Right lobe of liver (tissue), 4 donors: ENCODE results near the gene RSPH6A.

Experiments used
- POLR2A ChIP-seq: fragments of 450-650 bp; IDR thresholded peaks from one replicate; pipeline ENCODE4 v1.6.1; 2017; ENCODE audit warnings: antibody characterized with exemption, mild to moderate bottlenecking
- TF ChIP-seq, protein P1 (sequence below), 4 donors: fragments of 200-600 bp in 3 of 4; fragments of 450-650 bp in 1 of 4; IDR thresholded peaks; one replicate each; pipeline versions ENCODE4 v1.5.1 to v1.8.0; 2016 to 2022; ENCODE audit warnings: antibody characterized with exemption in 4 of 4, mild to moderate bottlenecking in 2 of 4
- donor health status: DM: no; HTN: no; CAD: no.
- donor health status: DM: no; HTN: no; CAD: no.
- donor health status: DM: no; HTN: yes; CAD: no.

DNA sequence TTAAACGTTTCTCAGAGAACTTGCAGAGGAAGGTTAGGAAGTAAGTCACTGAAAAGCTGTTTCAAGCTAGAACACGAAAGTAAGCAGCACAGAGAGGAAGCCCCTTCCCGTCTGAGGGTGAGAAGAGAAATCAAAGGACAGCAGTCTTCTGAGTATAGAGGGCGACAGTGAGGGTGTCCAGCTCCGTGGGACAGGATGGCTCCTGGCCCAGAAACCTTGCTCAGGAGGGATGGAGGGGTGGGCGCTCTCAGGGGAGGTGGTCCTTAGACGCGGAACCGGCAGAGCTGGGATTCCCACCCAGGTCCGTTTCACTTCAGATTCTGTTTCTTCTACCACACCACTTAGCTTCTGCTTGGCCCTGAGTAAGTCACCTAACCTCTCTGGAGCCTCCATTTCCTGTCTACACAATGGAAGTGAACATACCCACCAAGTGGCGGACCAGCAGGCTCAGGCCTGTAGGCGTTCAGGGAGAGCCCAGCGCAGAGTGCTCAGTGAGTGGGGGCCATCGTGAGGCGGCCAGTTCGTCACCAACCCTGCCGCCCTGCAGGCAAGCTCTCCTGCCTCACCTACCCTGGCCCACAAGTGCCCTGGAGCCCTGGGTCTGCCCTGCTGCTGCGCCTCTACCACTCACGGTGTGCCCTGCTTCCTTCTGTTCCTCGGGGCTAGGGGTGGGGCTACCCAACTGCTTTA is 5.5 kb upstream of the RSPH6A start:
- TF ChIP-seq, protein P1, sequence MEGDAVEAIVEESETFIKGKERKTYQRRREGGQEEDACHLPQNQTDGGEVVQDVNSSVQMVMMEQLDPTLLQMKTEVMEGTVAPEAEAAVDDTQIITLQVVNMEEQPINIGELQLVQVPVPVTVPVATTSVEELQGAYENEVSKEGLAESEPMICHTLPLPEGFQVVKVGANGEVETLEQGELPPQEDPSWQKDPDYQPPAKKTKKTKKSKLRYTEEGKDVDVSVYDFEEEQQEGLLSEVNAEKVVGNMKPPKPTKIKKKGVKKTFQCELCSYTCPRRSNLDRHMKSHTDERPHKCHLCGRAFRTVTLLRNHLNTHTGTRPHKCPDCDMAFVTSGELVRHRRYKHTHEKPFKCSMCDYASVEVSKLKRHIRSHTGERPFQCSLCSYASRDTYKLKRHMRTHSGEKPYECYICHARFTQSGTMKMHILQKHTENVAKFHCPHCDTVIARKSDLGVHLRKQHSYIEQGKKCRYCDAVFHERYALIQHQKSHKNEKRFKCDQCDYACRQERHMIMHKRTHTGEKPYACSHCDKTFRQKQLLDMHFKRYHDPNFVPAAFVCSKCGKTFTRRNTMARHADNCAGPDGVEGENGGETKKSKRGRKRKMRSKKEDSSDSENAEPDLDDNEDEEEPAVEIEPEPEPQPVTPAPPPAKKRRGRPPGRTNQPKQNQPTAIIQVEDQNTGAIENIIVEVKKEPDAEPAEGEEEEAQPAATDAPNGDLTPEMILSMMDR (IDR thresholded peaks at IDR 0.05): no peak
- no peak for TF ChIP-seq POLR2A
